Measurements from ENCODE around the gene HKDC1.

DNA sequence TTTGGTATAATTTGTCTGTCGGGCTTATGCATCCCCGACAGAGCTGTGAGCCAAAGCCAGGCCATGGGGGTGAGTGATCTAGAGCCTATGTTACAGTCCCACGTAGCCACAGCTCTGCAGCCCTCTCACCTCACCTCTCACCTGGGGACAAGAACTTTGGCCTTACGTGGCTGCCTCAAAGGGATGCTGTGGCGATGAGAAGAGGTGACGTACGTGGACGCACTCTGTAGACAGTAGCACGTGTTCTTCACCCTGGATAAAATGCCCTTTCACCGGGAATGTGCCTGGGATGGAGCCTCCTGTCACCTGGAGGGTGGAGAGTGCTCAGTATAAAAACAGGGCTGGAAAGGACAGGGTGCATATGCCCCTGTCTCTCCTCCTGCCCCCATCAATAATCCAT, 5.5 kb downstream of the HKDC1 start:
- TF ChIP-seq, protein P1, sequence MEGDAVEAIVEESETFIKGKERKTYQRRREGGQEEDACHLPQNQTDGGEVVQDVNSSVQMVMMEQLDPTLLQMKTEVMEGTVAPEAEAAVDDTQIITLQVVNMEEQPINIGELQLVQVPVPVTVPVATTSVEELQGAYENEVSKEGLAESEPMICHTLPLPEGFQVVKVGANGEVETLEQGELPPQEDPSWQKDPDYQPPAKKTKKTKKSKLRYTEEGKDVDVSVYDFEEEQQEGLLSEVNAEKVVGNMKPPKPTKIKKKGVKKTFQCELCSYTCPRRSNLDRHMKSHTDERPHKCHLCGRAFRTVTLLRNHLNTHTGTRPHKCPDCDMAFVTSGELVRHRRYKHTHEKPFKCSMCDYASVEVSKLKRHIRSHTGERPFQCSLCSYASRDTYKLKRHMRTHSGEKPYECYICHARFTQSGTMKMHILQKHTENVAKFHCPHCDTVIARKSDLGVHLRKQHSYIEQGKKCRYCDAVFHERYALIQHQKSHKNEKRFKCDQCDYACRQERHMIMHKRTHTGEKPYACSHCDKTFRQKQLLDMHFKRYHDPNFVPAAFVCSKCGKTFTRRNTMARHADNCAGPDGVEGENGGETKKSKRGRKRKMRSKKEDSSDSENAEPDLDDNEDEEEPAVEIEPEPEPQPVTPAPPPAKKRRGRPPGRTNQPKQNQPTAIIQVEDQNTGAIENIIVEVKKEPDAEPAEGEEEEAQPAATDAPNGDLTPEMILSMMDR (conservative IDR thresholded peaks at IDR 0.05; ENCODE audit: low read length), result no peak
- TF ChIP-seq EZH2phosphoT487 (IDR thresholded peaks at IDR 0.05; ENCODE audit: borderline replicate concordance), result no peak
